Keratinocyte (primary cell): ENCODE data around the gene ZNF516. TPM values are rescaled to one million over a fixed set of nuclear protein-coding genes. Genes with fewer than 3 reads are reported as not detected.

ENCODE experiments used
- DNase-seq: peaks from one replicate; pipeline ENCODE4 v3.0.0-alpha.2; 2011; ENCODE audit warnings: low read depth, missing footprints, low spot score
- FAIRE-seq: peaks from 2 replicates; lab custom pipeline; 2011; peaks lifted over from hg19 to GRCh38; lab: Jason Lieb, UNC
- H2AFZ ChIP-seq: 2 replicates; pipeline ENCODE4 v1.6.0; 2012; ENCODE audit warnings: low read length, control low read depth, inconsistent platforms; ENCODE audit not compliant: control insufficient read depth
- H3K27ac ChIP-seq: 2 replicates; pipeline ENCODE4 v1.5.1; 2011; ENCODE audit warnings: low read length; ENCODE audit not compliant: control insufficient read depth, insufficient read depth
- H3K27me3 ChIP-seq: 3 replicates; pipeline ENCODE4 v1.6.0; 2011; ENCODE audit warnings: low read length; ENCODE audit not compliant: control insufficient read depth, insufficient read depth; ENCODE audit errors: extremely low read depth
- H3K36me3 ChIP-seq, 2 experiments: 2 replicates in 1 of 2; 3 replicates in 1 of 2; pipeline ENCODE4 v1.5.1; 2011; ENCODE audit warnings: low read length in 2 of 2, mild to moderate bottlenecking in 1 of 2; ENCODE audit not compliant: control insufficient read depth in 2 of 2, insufficient read depth in 2 of 2; ENCODE audit errors: extremely low read depth in 1 of 2
- H3K4me1 ChIP-seq: 3 replicates; pipeline ENCODE4 v1.5.1; 2011; ENCODE audit warnings: low read length; ENCODE audit not compliant: control insufficient read depth, insufficient read depth; ENCODE audit errors: extremely low read depth
- H3K4me2 ChIP-seq: 3 replicates; pipeline ENCODE4 v1.6.0; 2011; ENCODE audit warnings: low read depth, low read length; ENCODE audit not compliant: control insufficient read depth, insufficient read depth; ENCODE audit errors: extremely low read depth
- H3K4me3 ChIP-seq, 3 experiments: fragments of 200-600 bp in 1 of 3; sonication (generic) in 1 of 3; 2 replicates in 2 of 3; 3 replicates in 1 of 3; pipeline ENCODE4 v1.5.1; 2011 to 2016; ENCODE audit warnings: low read length in 3 of 3, mild to moderate bottlenecking in 3 of 3, control low read depth in 2 of 3, inconsistent platforms in 1 of 3, low read depth in 1 of 3, mixed read lengths in 1 of 3, mixed run types in 1 of 3, moderate library complexity in 1 of 3; ENCODE audit not compliant: control insufficient read depth in 2 of 3, insufficient read depth in 2 of 3; ENCODE audit errors: extremely low read depth in 1 of 3
- H3K79me2 ChIP-seq: 2 replicates; pipeline ENCODE4 v1.6.0; 2012; ENCODE audit warnings: low read length; ENCODE audit not compliant: control insufficient read depth, insufficient read depth
- H3K9ac ChIP-seq: 3 replicates; pipeline ENCODE4 v1.6.0; 2011; ENCODE audit warnings: low read length; ENCODE audit not compliant: control insufficient read depth, insufficient read depth; ENCODE audit errors: extremely low read depth
- H3K9me1 ChIP-seq: 3 replicates; pipeline ENCODE4 v1.6.0; 2011; ENCODE audit warnings: low read length; ENCODE audit not compliant: control insufficient read depth, insufficient read depth; ENCODE audit errors: extremely low read depth
- H3K9me3 ChIP-seq: 2 replicates; pipeline ENCODE4 v1.5.1; 2012; ENCODE audit warnings: low read depth, low read length; ENCODE audit not compliant: control insufficient read depth
- H4K20me1 ChIP-seq: 3 replicates; pipeline ENCODE4 v1.6.0; 2011; ENCODE audit warnings: low read length; ENCODE audit not compliant: control insufficient read depth, insufficient read depth; ENCODE audit errors: extremely low read depth
- EZH2 ChIP-seq: IDR thresholded peaks from one replicate; pipeline ENCODE4 v1.6.1; 2012; ENCODE audit warnings: inconsistent platforms, mild to moderate bottlenecking, low read length, moderate library complexity
- dilution Hi-C: fragments of 300-500 bp; cut with MboI; formaldehyde crosslinking; loops from one replicate; pipeline ENCODE4 v1.7.0; 2020; ENCODE audit warnings: low sequenced_read_pairs; ENCODE audit not compliant: extremely low pct_ligation_motif_present
- polyA plus RNA-seq, 5 experiments: library from polyadenylated mRNA; depleted of rRNA in 3 of 5; stranded (reverse) in 3 of 5; stranded (forward) in 1 of 5; unstranded in 1 of 5; fragments of >200 nt; gene quantifications; 1 replicate in 1 of 5; 2 replicates in 3 of 5; 3 replicates in 1 of 5; pipeline versions ENCODE4 v1.2.1 to v1.2.3, GENCODE V29; 2011 to 2012; ENCODE audit warnings: missing spikeins in 2 of 5, low read depth in 1 of 5, low replicate concordance in 1 of 5
- TF ChIP-seq, protein P1 (sequence below), 3 experiments: IDR thresholded peaks in 1 of 3; conservative IDR thresholded peaks in 1 of 3; optimal IDR thresholded peaks in 1 of 3; 2 replicates in 2 of 3; 3 replicates in 1 of 3; pipeline versions ENCODE3 to v1.5.1; 2011; ENCODE audit warnings: low read length in 3 of 3, mild to moderate bottlenecking in 3 of 3, moderate library complexity in 2 of 3, control low read depth in 1 of 3, inconsistent platforms in 1 of 3; ENCODE audit not compliant: insufficient read depth in 2 of 3; ENCODE audit errors: extremely low read depth in 1 of 3

Gene ZNF516
- polyA plus RNA-seq, 1 donor (not counting 4 experiments of a cell fraction or from before 2014, with no cell fraction given), result 9.3 TPM

DNA sequence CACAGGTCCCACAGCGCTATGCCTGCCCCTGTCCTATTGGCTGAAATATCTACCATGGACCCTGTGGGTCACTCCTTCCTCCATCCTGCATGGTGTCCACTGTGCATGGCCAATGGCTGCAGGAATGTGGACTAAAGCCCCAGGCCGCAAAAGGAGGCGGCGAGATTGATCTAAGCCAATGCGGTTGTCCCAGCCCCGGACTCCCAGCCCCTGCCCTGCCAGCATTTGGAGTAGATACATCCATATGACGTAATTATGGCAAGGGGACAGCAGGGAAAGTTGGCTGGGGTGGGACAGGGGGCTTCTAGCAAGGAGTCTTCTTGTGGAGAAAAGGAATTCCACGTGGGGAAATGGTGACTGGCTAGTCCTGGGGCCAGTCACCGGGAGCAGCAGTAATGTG, 11.4 kb upstream of the ZNF516 start:
- dilution Hi-C loops, result no loop called here
- Histone ChIP-seq H3K27me3 (no peaks in the 10 kb centered on the region), H3K79me2 (no peaks in the 10 kb centered on the region), H3K36me3 (no peaks in the 10 kb centered on the region), H3K4me1 (no peaks in the 10 kb centered on the region), H2AFZ (no peak overlapping the region), H3K27ac (no peak overlapping the region), H3K9me3 (no peaks in the 10 kb centered on the region), H3K9ac (no peak overlapping the region), H3K4me2 (no peak overlapping the region), H4K20me1 (no peaks in the 10 kb centered on the region), H3K9me1 (no peaks in the 10 kb centered on the region), H3K4me3 (no peak overlapping the region)
- TF ChIP-seq, protein P1, sequence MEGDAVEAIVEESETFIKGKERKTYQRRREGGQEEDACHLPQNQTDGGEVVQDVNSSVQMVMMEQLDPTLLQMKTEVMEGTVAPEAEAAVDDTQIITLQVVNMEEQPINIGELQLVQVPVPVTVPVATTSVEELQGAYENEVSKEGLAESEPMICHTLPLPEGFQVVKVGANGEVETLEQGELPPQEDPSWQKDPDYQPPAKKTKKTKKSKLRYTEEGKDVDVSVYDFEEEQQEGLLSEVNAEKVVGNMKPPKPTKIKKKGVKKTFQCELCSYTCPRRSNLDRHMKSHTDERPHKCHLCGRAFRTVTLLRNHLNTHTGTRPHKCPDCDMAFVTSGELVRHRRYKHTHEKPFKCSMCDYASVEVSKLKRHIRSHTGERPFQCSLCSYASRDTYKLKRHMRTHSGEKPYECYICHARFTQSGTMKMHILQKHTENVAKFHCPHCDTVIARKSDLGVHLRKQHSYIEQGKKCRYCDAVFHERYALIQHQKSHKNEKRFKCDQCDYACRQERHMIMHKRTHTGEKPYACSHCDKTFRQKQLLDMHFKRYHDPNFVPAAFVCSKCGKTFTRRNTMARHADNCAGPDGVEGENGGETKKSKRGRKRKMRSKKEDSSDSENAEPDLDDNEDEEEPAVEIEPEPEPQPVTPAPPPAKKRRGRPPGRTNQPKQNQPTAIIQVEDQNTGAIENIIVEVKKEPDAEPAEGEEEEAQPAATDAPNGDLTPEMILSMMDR (optimal IDR thresholded peaks at IDR 0.05 in 1 of 3, IDR thresholded peaks at IDR 0.05 in 1 of 3, conservative IDR thresholded peaks at IDR 0.05 in 1 of 3; ENCODE audit: extremely low read depth in 1 of 3, insufficient read depth in 2 of 3, low read length in 3 of 3), result no peak
- no peak for TF ChIP-seq EZH2
- DNase-seq, result no peak
- no peak for FAIRE-seq

DNA sequence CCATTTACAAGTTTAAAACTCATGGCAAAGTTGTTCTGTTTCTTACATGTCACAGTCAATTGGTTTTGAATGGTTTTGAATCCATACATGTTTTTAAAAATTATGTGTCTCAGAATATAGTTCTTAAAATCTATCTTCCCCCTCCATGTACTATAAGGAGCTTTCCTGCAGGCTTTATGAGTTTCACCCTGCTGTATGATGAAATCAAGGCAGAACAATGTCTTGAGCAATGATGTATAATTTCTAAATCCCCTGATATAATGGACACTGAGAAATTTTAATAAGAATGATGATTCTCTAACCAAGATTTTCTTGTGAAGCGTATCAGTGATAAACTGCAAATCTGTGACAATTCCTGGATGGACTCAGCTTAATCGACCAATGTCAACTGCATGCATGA, 10.6 kb upstream of the ZNF516 start:
- no peak for FAIRE-seq
- Histone ChIP-seq H3K9me3 (no peaks in the 10 kb centered on the region), H3K4me3 (no peak overlapping the region), H3K4me2 (no peak overlapping the region), H3K9me1 (no peaks in the 10 kb centered on the region), H3K4me1 (no peaks in the 10 kb centered on the region), H3K9ac (no peak overlapping the region), H2AFZ (no peak overlapping the region), H4K20me1 (no peaks in the 10 kb centered on the region), H3K27me3 (no peaks in the 10 kb centered on the region), H3K79me2 (no peaks in the 10 kb centered on the region), H3K36me3 (no peaks in the 10 kb centered on the region), H3K27ac (no peak overlapping the region)
- TF ChIP-seq, protein P1 (optimal IDR thresholded peaks at IDR 0.05 in 1 of 3, IDR thresholded peaks at IDR 0.05 in 1 of 3, conservative IDR thresholded peaks at IDR 0.05 in 1 of 3; ENCODE audit: extremely low read depth in 1 of 3, insufficient read depth in 2 of 3, low read length in 3 of 3), result no peak
- TF ChIP-seq EZH2, result no peak
- dilution Hi-C loops, result no loop called here
- DNase-seq, result no peak
